SK-N-SH treated with all-trans-retinoic acid at 6 μM for 48 hours (cell line): Measurements from ENCODE around the gene RHBDF2.

Source experiments
- ATAC-seq: fragments of 200-7000 bp; cut with Tn5 transposase; 3 replicates; pipeline ENCODE4 v1.9.1; 2020; ENCODE audit warnings: mild to moderate bottlenecking, moderate library complexity
- ARNTL ChIP-seq: fragments of 450-650 bp; formaldehyde crosslinking; IDR thresholded peaks from 2 replicates; pipeline ENCODE4 v1.5.0; 2020; ENCODE audit warnings: low read depth, mild to moderate bottlenecking, moderate library complexity, borderline replicate concordance
- CREB5 ChIP-seq: fragments of 250-450 bp; sonication (Bioruptor Pico); IDR thresholded peaks from 2 replicates; pipeline ENCODE4 v1.5.1; 2020; ENCODE audit warnings: low read depth, mild to moderate bottlenecking, moderate library complexity
- CSDC2 ChIP-seq: fragments of 250-450 bp; sonication (Bioruptor Pico); IDR thresholded peaks from 2 replicates; pipeline ENCODE4 v1.5.0; 2020; ENCODE audit warnings: mild to moderate bottlenecking, moderate library complexity
- CSRNP3 ChIP-seq: fragments of 250-450 bp; sonication (Bioruptor Pico); IDR thresholded peaks from 2 replicates; pipeline ENCODE4 v1.5.1; 2021; ENCODE audit warnings: mild to moderate bottlenecking, moderate library complexity
- GLIS3 ChIP-seq: fragments of 250-450 bp; sonication (Bioruptor Pico); IDR thresholded peaks from 2 replicates; pipeline ENCODE4 v1.5.0; 2020; ENCODE audit warnings: mild to moderate bottlenecking, moderate library complexity
- OSR1 ChIP-seq: fragments of 250-450 bp; sonication (Bioruptor Pico); IDR thresholded peaks from 2 replicates; pipeline ENCODE4 v1.8.0; 2022; ENCODE audit warnings: moderate library complexity, mild to moderate bottlenecking, inconsistent platforms
- PATZ1 ChIP-seq: fragments of 250-450 bp; sonication (Bioruptor Pico); IDR thresholded peaks from 2 replicates; pipeline ENCODE4 v1.8.0; 2020; ENCODE audit warnings: mild to moderate bottlenecking, moderate library complexity, borderline replicate concordance
- POU6F1 ChIP-seq: fragments of 250-450 bp; sonication (Bioruptor Pico); IDR thresholded peaks from 2 replicates; pipeline ENCODE4 v1.8.0; 2021; ENCODE audit warnings: low read depth, mild to moderate bottlenecking, moderate library complexity, borderline replicate concordance
- PPARA ChIP-seq: fragments of 250-450 bp; sonication (Bioruptor Pico); IDR thresholded peaks from 2 replicates; pipeline ENCODE4 v1.5.0; 2020; ENCODE audit warnings: mild to moderate bottlenecking, borderline replicate concordance
- RARB ChIP-seq: fragments of 250-450 bp; sonication (Bioruptor Pico); IDR thresholded peaks from 2 replicates; pipeline ENCODE4 v1.8.0; 2021; ENCODE audit warnings: mild to moderate bottlenecking, moderate library complexity
- SNAI2 ChIP-seq: fragments of 250-450 bp; sonication (Bioruptor Pico); IDR thresholded peaks from 2 replicates; pipeline ENCODE4 v1.5.0; 2020; ENCODE audit warnings: mild to moderate bottlenecking, moderate library complexity
- TCF4 ChIP-seq: fragments of 250-450 bp; sonication (Bioruptor Pico); IDR thresholded peaks from 2 replicates; pipeline ENCODE4 v1.8.0; 2021; ENCODE audit warnings: mild to moderate bottlenecking, moderate library complexity, borderline replicate concordance
- TOX ChIP-seq: fragments of 250-450 bp; sonication (Bioruptor Pico); IDR thresholded peaks from 2 replicates; pipeline ENCODE4 v1.8.0; 2021; ENCODE audit warnings: mild to moderate bottlenecking, moderate library complexity, borderline replicate concordance
- TSHZ2 ChIP-seq: fragments of 250-450 bp; sonication (Bioruptor Pico); IDR thresholded peaks from 2 replicates; pipeline ENCODE4 v1.5.0; 2020; ENCODE audit warnings: mild to moderate bottlenecking, moderate library complexity
- ZFP30 ChIP-seq: fragments of 450-650 bp; formaldehyde crosslinking; IDR thresholded peaks from 2 replicates; pipeline ENCODE4 v1.5.0; 2022; ENCODE audit warnings: mild to moderate bottlenecking, moderate library complexity
- ZNF565 ChIP-seq: fragments of 450-650 bp; formaldehyde crosslinking; conservative IDR thresholded peaks from 2 replicates; pipeline ENCODE4 v1.5.0; 2020; ENCODE audit warnings: low read depth, mild to moderate bottlenecking, moderate library complexity
- ZNF8 ChIP-seq: fragments of 450-650 bp; formaldehyde crosslinking; IDR thresholded peaks from 2 replicates; pipeline ENCODE4 v1.5.0; 2020; ENCODE audit warnings: mild to moderate bottlenecking, moderate library complexity

Gene RHBDF2

GRCh38 chr17:76462556-76463290 lies 38.5 kb downstream of the RHBDF2 start:
- TF ChIP-seq SNAI2 (CRISPR knock-in tag): no peak
- no peak for ATAC-seq

GRCh38 chr17:76461765-76462555 lies 39.3 kb downstream of the RHBDF2 start:
- no peak for ATAC-seq
- TF ChIP-seq TCF4 (no peak), OSR1 (CRISPR knock-in tag) (no peak), PATZ1 (CRISPR knock-in tag) (no peak), ZNF565 (no peak), TSHZ2 (CRISPR knock-in tag) (no peak), ARNTL (CRISPR knock-in tag) (no peak), ZFP30 (CRISPR knock-in tag) (no peak), CSDC2 (no peak), POU6F1 (CRISPR knock-in tag) (no peak), GLIS3 (no peak), CREB5 (CRISPR knock-in tag) (no peak), CSRNP3 (no peak), RARB (CRISPR knock-in tag) (no peak), PPARA (CRISPR knock-in tag) (no peak)

GRCh38 chr17:76459674-76460073 lies 41.5 kb downstream of the RHBDF2 start:
- TF ChIP-seq SNAI2 (CRISPR knock-in tag) (no peak), CSRNP3 (no peak), GLIS3 (no peak), ZNF565 (no peak), POU6F1 (CRISPR knock-in tag) (no peak), TOX (CRISPR knock-in tag) (no peak), TSHZ2 (CRISPR knock-in tag) (no peak), PATZ1 (CRISPR knock-in tag) (no peak), ZNF8 (CRISPR knock-in tag) (no peak)
- no peak for ATAC-seq
